Astrocyte of the spinal cord (primary cell): ENCODE results near the gene EIF4G2.

Source experiments
- DNase-seq: peaks from one replicate; pipeline ENCODE4 v3.0.0; 2011; ENCODE audit warnings: low read depth, low spot score
- H3K4me3 ChIP-seq: 2 replicates; pipeline ENCODE4 v1.5.1; 2011; ENCODE audit warnings: low read depth, mild to moderate bottlenecking, low read length, moderate library complexity
- CTCF ChIP-seq: IDR thresholded peaks from 2 replicates; pipeline ENCODE4 v1.5.1; 2012; ENCODE audit warnings: low read depth, mild to moderate bottlenecking, low read length, inconsistent platforms
- in situ Hi-C: cut with HindIII; loops from 2 replicates; pipeline ENCODE4 v1.10.0; 2017; ENCODE audit warnings: low sequenced_read_pairs

The EIF4G2 gene

GRCh38 chr11:10809373-10810160, 841 bp upstream of the EIF4G2 start:
- DNase-seq: peak; percentile 83
- no peak for TF ChIP-seq CTCF
- in situ Hi-C loops: no loop called here
- H3K4me3 ChIP-seq: peak overlapping the region; percentile 74

GRCh38 chr11:10808235-10808552, 532 bp downstream of the EIF4G2 start:
- peak overlapping the region; percentile 74 for H3K4me3 ChIP-seq
- DNase-seq: no peak
- no peak for TF ChIP-seq CTCF
- in situ Hi-C loops: no loop called here

- no peak for TF ChIP-seq CTCF
- peak; percentile 51 for DNase-seq
- H3K4me3 ChIP-seq: peak overlapping the region; percentile 74
- in situ Hi-C loops: no loop called here
Measured at GRCh38 chr11:10807493-10808234, 1.1 kb downstream of the EIF4G2 start.

- DNase-seq: no peak
- TF ChIP-seq CTCF: no peak
- in situ Hi-C loops: no loop called here
- H3K4me3 ChIP-seq: no peak overlapping the region
Measured at GRCh38 chr11:10806206-10806605, 2.5 kb downstream of the EIF4G2 start.

- in situ Hi-C loops: no loop called here
- no peak for TF ChIP-seq CTCF
- DNase-seq: no peak
- H3K4me3 ChIP-seq: no peak overlapping the region
Measured at GRCh38 chr11:10805741-10806140, 3.0 kb downstream of the EIF4G2 start.

GRCh38 chr11:10803676-10804075, 5.0 kb downstream of the EIF4G2 start:
- DNase-seq: no peak
- TF ChIP-seq CTCF: no peak
- no peak overlapping the region for H3K4me3 ChIP-seq
- in situ Hi-C loops: no loop called here
